ENCODE measurements around the gene MRFAP1L1.
"Not testable (repeated sequence)": the region's sequence is repeated elsewhere in the genome, so short reads cannot be mapped to it uniquely, and the experiment has no call there.

The MRFAP1L1 gene

GRCh38 chr4:6733358-6734164 is 23.9 kb upstream of the MRFAP1L1 start:
- no peak for DNase-seq

- no peak for DNase-seq
Measured at GRCh38 chr4:6732441-6733357, 23.0 kb upstream of the MRFAP1L1 start.

GRCh38 chr4:6731780-6732179 is 22.1 kb upstream of the MRFAP1L1 start:
- DNase-seq = no peak

GRCh38 chr4:6731318-6731675 is 21.6 kb upstream of the MRFAP1L1 start:
- no peak for DNase-seq

- no peak for DNase-seq
Measured at GRCh38 chr4:6730603-6731317, 21.1 kb upstream of the MRFAP1L1 start.

GRCh38 chr4:6728320-6729029 is 18.8 kb upstream of the MRFAP1L1 start:
- no peak for DNase-seq

- no peak for DNase-seq
Measured at GRCh38 chr4:6727943-6728250, 18.2 kb upstream of the MRFAP1L1 start.

GRCh38 chr4:6727081-6727942 is 17.6 kb upstream of the MRFAP1L1 start:
- no peak for DNase-seq

GRCh38 chr4:6725427-6725961 is 15.8 kb upstream of the MRFAP1L1 start:
- DNase-seq = not testable (repeated sequence)

- no peak for DNase-seq
Measured at GRCh38 chr4:6724421-6725111, 14.9 kb upstream of the MRFAP1L1 start.

- no peak for DNase-seq
Measured at GRCh38 chr4:6723851-6724250, 14.2 kb upstream of the MRFAP1L1 start.

- no peak for DNase-seq
Measured at GRCh38 chr4:6722891-6723290, 13.2 kb upstream of the MRFAP1L1 start.

- DNase-seq = no peak
Measured at GRCh38 chr4:6721121-6721520, 11.5 kb upstream of the MRFAP1L1 start.

- peak in 1 of 2 experiments; percentile 66 for DNase-seq
Measured at GRCh38 chr4:6720202-6720699, 10.6 kb upstream of the MRFAP1L1 start.

- DNase-seq = no peak
Measured at GRCh38 chr4:6719611-6720179, 10.0 kb upstream of the MRFAP1L1 start.

GRCh38 chr4:6718932-6719610 is 9.4 kb upstream of the MRFAP1L1 start:
- DNase-seq = no peak

GRCh38 chr4:6716958-6717655 is 7.4 kb upstream of the MRFAP1L1 start:
- no peak for DNase-seq

- DNase-seq = peak; percentile 76 to 92
Measured at GRCh38 chr4:6716018-6716911, 6.6 kb upstream of the MRFAP1L1 start, which contains the start of gene BLOC1S4. BLOC1S4 (plus strand) TSS chr4:6716174; CDS start chr4:6716210, 36 bp downstream.

Data from NCI-H446 (cell line).